ENCODE measurements around the gene IQCB1.

DNA sequence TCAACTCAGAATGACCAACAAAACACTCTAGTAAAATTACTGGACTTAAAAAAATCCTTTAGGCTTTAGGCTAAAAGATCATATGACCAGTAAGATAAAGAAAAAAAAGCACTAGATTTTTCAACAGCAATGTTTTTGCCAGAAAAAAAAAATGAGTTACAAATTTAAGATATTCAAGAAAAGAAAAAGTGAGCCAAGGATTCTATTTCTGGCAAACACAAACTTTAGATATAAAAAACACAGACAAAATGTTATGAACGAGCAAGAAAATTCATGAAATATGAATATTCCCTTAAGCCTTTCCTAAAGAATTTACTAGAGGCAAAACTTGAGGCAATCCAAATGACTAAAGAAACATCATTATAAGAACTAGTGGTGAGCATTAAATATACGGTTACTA is 94.0 kb downstream of the IQCB1 start:
- TF ChIP-seq CTCF (IDR thresholded peaks at IDR 0.05) (no peak), POLR2A (IDR thresholded peaks at IDR 0.05) (no peak)

Data from heart left ventricle (tissue), 13 donors.